ENCODE data around the gene CRTAC1.

- no peak for TF ChIP-seq POLR2A (IDR thresholded peaks at IDR 0.05)
- no peak for TF ChIP-seq CTCF (IDR thresholded peaks at IDR 0.05)
These were observed 156.1 kb downstream of the CRTAC1 start for GRCh38 chr10:97874332-97874731.
